Upper lobe of left lung (tissue), 4 donors: ENCODE data around the gene STK11.

ENCODE experiments used
- POLR2A ChIP-seq, 4 donors: fragments of 450-650 bp; IDR thresholded peaks; one replicate each; pipeline ENCODE4 v1.5.1; 2016 to 2017; ENCODE audit warnings: antibody characterized with exemption in 4 of 4, mild to moderate bottlenecking in 2 of 4
- POLR2AphosphoS5 ChIP-seq, 2 donors: sonication (generic); formaldehyde crosslinking; IDR thresholded peaks; one replicate each; pipeline ENCODE4 v1.5.1; 2017; ENCODE audit warnings: antibody characterized with exemption in 2 of 2
- TF ChIP-seq, protein P1 (sequence below), 6 experiments: fragments of 450-650 bp in 4 of 6; fragments of 200-600 bp in 2 of 6; sonication (generic) in 2 of 6; IDR thresholded peaks; one replicate each; pipeline ENCODE4 v1.5.1; 2016 to 2019; ENCODE audit warnings: antibody characterized with exemption in 6 of 6

DNA sequence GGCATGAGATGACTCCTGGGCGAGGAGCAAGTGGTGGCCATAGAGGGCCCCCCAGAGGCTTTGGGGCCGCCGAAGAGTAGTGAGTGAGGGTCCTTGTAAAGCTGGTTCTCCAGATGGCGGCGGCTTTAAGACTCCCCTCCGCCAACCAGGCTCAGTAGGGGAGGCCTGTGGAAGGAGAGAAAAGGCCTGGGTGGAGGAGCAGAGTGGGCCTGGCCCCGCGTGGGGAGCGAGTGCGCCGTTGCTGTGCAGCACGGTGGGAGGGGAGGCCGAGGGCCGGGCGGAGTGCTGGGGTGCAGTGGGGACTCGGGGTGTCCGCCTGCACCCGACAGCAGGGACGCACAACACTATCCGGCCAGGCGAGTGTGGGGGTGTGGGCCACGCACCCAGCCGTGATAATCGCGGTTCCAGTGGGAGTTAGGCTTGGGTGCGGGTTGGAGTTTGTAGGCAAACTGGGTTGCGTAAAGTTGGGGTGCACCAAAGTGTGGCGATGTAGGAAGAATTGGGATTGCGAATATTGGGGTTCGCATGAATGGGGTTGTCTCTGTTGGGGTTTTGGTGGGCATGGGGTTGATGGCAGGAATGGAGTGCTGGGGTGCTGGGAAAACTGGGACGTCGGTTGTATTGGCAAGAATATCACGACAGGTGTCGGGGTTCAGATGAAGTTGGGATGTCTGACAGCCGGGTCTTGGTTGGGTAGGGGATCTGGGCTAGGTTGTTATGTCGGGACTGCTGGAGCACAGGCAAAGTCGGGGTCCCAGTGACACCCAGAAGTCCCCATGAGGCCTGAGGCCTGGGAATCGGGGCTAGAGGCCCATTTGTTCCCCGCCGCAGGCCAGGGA lies 62.9 kb downstream of the STK11 start:
- no peak for TF ChIP-seq POLR2A (IDR thresholded peaks at IDR 0.05)
- TF ChIP-seq, protein P1, sequence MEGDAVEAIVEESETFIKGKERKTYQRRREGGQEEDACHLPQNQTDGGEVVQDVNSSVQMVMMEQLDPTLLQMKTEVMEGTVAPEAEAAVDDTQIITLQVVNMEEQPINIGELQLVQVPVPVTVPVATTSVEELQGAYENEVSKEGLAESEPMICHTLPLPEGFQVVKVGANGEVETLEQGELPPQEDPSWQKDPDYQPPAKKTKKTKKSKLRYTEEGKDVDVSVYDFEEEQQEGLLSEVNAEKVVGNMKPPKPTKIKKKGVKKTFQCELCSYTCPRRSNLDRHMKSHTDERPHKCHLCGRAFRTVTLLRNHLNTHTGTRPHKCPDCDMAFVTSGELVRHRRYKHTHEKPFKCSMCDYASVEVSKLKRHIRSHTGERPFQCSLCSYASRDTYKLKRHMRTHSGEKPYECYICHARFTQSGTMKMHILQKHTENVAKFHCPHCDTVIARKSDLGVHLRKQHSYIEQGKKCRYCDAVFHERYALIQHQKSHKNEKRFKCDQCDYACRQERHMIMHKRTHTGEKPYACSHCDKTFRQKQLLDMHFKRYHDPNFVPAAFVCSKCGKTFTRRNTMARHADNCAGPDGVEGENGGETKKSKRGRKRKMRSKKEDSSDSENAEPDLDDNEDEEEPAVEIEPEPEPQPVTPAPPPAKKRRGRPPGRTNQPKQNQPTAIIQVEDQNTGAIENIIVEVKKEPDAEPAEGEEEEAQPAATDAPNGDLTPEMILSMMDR (IDR thresholded peaks at IDR 0.05), result no peak
- no peak for TF ChIP-seq POLR2AphosphoS5 (IDR thresholded peaks at IDR 0.05)
